Activated CD8-positive, alpha-beta memory T cell treated with anti-CD3 and anti-CD28 coated beads, Interleukin-2, amount 50 U/mL, for 24 hours (primary cell): Measurements from ENCODE around the gene CYBRD1.

Experiments used
- DNase-seq: peaks from one replicate; pipeline ENCODE4 v3.0.0-alpha.2; 2020; ENCODE audit errors: extremely low read depth

CYBRD1 gene

DNA sequence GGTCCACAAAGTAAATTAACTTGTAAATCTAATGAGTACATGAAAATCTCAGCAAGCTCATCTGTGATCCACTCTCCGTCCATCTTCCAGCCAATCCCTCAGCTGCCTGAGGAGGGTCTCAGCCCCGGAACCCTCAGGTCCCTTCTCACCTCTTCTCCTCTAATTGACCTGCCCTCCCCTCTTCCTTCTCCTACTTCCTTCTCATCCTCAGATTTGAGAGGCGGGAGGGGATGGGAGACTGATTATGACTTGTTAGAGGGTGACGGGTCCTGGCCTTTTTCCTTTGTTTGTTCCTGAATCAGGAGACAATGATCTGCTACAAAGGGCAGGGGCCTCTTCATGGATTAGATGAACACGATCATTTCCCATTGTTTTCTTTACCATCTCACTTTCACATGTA lies 80.1 kb downstream of the CYBRD1 start:
- DNase-seq: no peak
